Left renal pelvis (tissue), 4 donors: ENCODE data around the gene LSM7. TPM values are rescaled to one million over a fixed set of nuclear protein-coding genes. Genes with fewer than 3 reads are reported as not detected.
A peak's percentile ranks its signal among the peaks of the same experiment; 100 is the strongest.

Experiments
- DNase-seq, 4 donors: peaks; one replicate each; pipeline ENCODE4 v3.0.0-alpha.2; 2013; ENCODE audit warnings: low read depth in 4 of 4, low spot score in 3 of 4
- polyA plus RNA-seq, 4 donors: library from polyadenylated mRNA; unstranded; fragments of 120-200 nt; gene quantifications; one replicate each; pipeline ENCODE4 v1.2.1, GENCODE V29; 2013; ENCODE audit not compliant: insufficient read length in 4 of 4

LSM7 gene
- 100 to 1,000 TPM in 1 of 4 donors, 10 to 100 TPM in 3; 72.9 to 105 (median 80.2) TPM for polyA plus RNA-seq

GRCh38 chr19:2328401-2329148 lies at the start of gene LSM7, which contains the start of gene SPPL2B:
Gene LSM7, minus strand, starts transcription at chr19:2328586. Its CDS starts 20 bp downstream, at chr19:2328566.
Gene SPPL2B, plus strand, starts transcription at chr19:2328684. Its CDS starts 26 bp downstream, at chr19:2328710.
- DNase-seq = peak; percentile 77 to 81 (median 78)

GRCh38 chr19:2376784-2377519 lies 48.6 kb upstream of the LSM7 start:
- DNase-seq = no peak

- DNase-seq = no peak
These were observed 47.2 kb upstream of the LSM7 start for GRCh38 chr19:2375353-2376121.

- no peak for DNase-seq
These were observed 46.4 kb upstream of the LSM7 start for GRCh38 chr19:2374808-2375207.

GRCh38 chr19:2372076-2372612 lies 43.8 kb upstream of the LSM7 start:
- no peak for DNase-seq

GRCh38 chr19:2371656-2372055 lies 43.3 kb upstream of the LSM7 start:
- no peak for DNase-seq

GRCh38 chr19:2365201-2365970 lies 37.0 kb upstream of the LSM7 start:
- peak in 2 of 4 donors; percentile 27 to 38 for DNase-seq

GRCh38 chr19:2363419-2363818 lies 35.0 kb upstream of the LSM7 start:
- DNase-seq = no peak

GRCh38 chr19:2362970-2363300 lies 34.5 kb upstream of the LSM7 start:
- DNase-seq = no peak

GRCh38 chr19:2362046-2362969 lies 33.9 kb upstream of the LSM7 start:
- no peak for DNase-seq

- DNase-seq = no peak
These were observed 33.1 kb upstream of the LSM7 start for GRCh38 chr19:2361246-2362045.

GRCh38 chr19:2360833-2361232 lies 32.4 kb upstream of the LSM7 start:
- DNase-seq = no peak

- DNase-seq = no peak
These were observed 31.8 kb upstream of the LSM7 start, which contains the start of gene TMPRSS9 for GRCh38 chr19:2359992-2360685. Gene TMPRSS9, plus strand, starts transcription at chr19:2360265. Its CDS starts 29,521 bp downstream, at chr19:2389786.

GRCh38 chr19:2358548-2359173 lies 30.3 kb upstream of the LSM7 start:
- no peak for DNase-seq

- DNase-seq = no peak
These were observed 29.2 kb upstream of the LSM7 start for GRCh38 chr19:2357279-2358206.

GRCh38 chr19:2356036-2356646 lies 27.8 kb upstream of the LSM7 start:
- DNase-seq = no peak
